Measurements from ENCODE around the gene CYP2A13. TPM values are rescaled to one million over a fixed set of nuclear protein-coding genes. Genes with fewer than 3 reads are reported as not detected.

The CYP2A13 gene
- total and polyA plus RNA-seq, 2 experiments from 2014 or later = 0.27 to 0.35 TPM

GRCh38 chr19:41050426-41050825, 37.8 kb upstream of the CYP2A13 start:
- no peak for ATAC-seq
- Histone ChIP-seq H3K27me3 (ENCODE audit: insufficient read depth) (no peaks in the 10 kb centered on the region), H3K79me2 (replicated peaks; ENCODE audit: insufficient read depth) (no peaks in the 10 kb centered on the region), H3K9me2 (ENCODE audit: insufficient read depth) (no peaks in the 10 kb centered on the region), H4K20me1 (replicated peaks; ENCODE audit: insufficient read depth) (no peaks in the 10 kb centered on the region), H2AFZ (no peak overlapping the region), H3K4me3 (no peak overlapping the region), H3F3A (replicated peaks; ENCODE audit: low read depth) (no peaks in the 10 kb centered on the region), H3K4me1 (ENCODE audit: insufficient read depth) (no peaks in the 10 kb centered on the region), H3K27ac (ENCODE audit: low read depth) (no peak overlapping the region), H3K4me2 (no peak overlapping the region), H3K36me3 (ENCODE audit: insufficient read depth) (no peaks in the 10 kb centered on the region)
- DNase-seq (ENCODE audit: low spot score) = no peak
- TF ChIP-seq STAT1 (IDR thresholded peaks at IDR 0.05; ENCODE audit: unreplicated experiment) = no peak
- TF ChIP-seq JUNB (IDR thresholded peaks at IDR 0.05; ENCODE audit: unreplicated experiment) = no peak
- TF ChIP-seq, protein P1, sequence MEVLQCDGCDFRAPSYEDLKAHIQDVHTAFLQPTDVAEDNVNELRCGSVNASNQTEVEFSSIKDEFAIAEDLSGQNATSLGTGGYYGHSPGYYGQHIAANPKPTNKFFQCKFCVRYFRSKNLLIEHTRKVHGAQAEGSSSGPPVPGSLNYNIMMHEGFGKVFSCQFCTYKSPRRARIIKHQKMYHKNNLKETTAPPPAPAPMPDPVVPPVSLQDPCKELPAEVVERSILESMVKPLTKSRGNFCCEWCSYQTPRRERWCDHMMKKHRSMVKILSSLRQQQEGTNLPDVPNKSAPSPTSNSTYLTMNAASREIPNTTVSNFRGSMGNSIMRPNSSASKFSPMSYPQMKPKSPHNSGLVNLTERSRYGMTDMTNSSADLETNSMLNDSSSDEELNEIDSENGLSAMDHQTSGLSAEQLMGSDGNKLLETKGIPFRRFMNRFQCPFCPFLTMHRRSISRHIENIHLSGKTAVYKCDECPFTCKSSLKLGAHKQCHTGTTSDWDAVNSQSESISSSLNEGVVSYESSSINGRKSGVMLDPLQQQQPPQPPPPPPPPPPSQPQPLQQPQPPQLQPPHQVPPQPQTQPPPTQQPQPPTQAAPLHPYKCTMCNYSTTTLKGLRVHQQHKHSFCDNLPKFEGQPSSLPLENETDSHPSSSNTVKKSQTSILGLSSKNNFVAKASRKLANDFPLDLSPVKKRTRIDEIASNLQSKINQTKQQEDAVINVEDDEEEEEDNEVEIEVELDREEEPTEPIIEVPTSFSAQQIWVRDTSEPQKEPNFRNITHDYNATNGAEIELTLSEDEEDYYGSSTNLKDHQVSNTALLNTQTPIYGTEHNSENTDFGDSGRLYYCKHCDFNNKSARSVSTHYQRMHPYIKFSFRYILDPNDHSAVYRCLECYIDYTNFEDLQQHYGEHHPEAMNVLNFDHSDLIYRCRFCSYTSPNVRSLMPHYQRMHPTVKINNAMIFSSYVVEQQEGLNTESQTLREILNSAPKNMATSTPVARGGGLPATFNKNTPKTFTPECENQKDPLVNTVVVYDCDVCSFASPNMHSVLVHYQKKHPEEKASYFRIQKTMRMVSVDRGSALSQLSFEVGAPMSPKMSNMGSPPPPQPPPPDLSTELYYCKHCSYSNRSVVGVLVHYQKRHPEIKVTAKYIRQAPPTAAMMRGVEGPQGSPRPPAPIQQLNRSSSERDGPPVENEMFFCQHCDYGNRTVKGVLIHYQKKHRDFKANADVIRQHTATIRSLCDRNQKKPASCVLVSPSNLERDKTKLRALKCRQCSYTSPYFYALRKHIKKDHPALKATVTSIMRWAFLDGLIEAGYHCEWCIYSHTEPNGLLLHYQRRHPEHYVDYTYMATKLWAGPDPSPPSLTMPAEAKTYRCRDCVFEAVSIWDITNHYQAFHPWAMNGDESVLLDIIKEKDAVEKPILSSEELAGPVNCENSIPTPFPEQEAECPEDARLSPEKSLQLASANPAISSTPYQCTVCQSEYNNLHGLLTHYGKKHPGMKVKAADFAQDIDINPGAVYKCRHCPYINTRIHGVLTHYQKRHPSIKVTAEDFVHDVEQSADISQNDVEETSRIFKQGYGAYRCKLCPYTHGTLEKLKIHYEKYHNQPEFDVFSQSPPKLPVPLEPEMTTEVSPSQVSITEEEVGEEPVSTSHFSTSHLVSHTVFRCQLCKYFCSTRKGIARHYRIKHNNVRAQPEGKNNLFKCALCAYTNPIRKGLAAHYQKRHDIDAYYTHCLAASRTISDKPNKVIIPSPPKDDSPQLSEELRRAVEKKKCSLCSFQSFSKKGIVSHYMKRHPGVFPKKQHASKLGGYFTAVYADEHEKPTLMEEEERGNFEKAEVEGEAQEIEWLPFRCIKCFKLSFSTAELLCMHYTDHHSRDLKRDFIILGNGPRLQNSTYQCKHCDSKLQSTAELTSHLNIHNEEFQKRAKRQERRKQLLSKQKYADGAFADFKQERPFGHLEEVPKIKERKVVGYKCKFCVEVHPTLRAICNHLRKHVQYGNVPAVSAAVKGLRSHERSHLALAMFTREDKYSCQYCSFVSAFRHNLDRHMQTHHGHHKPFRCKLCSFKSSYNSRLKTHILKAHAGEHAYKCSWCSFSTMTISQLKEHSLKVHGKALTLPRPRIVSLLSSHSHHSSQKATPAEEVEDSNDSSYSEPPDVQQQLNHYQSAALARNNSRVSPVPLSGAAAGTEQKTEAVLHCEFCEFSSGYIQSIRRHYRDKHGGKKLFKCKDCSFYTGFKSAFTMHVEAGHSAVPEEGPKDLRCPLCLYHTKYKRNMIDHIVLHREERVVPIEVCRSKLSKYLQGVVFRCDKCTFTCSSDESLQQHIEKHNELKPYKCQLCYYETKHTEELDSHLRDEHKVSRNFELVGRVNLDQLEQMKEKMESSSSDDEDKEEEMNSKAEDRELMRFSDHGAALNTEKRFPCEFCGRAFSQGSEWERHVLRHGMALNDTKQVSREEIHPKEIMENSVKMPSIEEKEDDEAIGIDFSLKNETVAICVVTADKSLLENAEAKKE (CRISPR knock-in tag; IDR thresholded peaks at IDR 0.05) = no peak
- TF ChIP-seq EZH2phosphoT487 (IDR thresholded peaks at IDR 0.05; ENCODE audit: unreplicated experiment) = no peak
- no peak for TF ChIP-seq POLR2AphosphoS5 (IDR thresholded peaks at IDR 0.05; ENCODE audit: low read depth)
- no peak for TF ChIP-seq EZH2 (IDR thresholded peaks at IDR 0.05; ENCODE audit: low read depth, unreplicated experiment)
- TF ChIP-seq NANOG (IDR thresholded peaks at IDR 0.05; ENCODE audit: borderline replicate concordance) = no peak
- TF ChIP-seq CTCF (conservative IDR thresholded peaks at IDR 0.05; ENCODE audit: low read depth in 2 of 2) = no peak
- TF ChIP-seq, protein P2, sequence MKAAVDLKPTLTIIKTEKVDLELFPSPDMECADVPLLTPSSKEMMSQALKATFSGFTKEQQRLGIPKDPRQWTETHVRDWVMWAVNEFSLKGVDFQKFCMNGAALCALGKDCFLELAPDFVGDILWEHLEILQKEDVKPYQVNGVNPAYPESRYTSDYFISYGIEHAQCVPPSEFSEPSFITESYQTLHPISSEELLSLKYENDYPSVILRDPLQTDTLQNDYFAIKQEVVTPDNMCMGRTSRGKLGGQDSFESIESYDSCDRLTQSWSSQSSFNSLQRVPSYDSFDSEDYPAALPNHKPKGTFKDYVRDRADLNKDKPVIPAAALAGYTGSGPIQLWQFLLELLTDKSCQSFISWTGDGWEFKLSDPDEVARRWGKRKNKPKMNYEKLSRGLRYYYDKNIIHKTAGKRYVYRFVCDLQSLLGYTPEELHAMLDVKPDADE (IDR thresholded peaks at IDR 0.05) = no peak
- TF ChIP-seq ZNF331 (CRISPR knock-in tag; IDR thresholded peaks at IDR 0.05; ENCODE audit: low read depth) = no peak
- no peak for TF ChIP-seq CREB1 (CRISPR knock-in tag; IDR thresholded peaks at IDR 0.05; ENCODE audit: low read depth)
- no peak for TF ChIP-seq REST (IDR thresholded peaks at IDR 0.05; ENCODE audit: unreplicated experiment)
- no peak for TF ChIP-seq ZNF114 (CRISPR knock-in tag; IDR thresholded peaks at IDR 0.05)
- Mint-ChIP-seq H3K4me1 (no peaks in the 10 kb centered on the region), H3K36me3 (ENCODE audit: low read depth) (no peaks in the 10 kb centered on the region; the same call in 2 of the 3 replicates), H3K4me3 (no peak overlapping the region), H3K27ac (no peak overlapping the region), H3K27me3 (ENCODE audit: insufficient read depth, low read depth, poor library complexity) (peaks cover 6% of the 10 kb centered on the region), H3K9me3 (no peaks in the 10 kb centered on the region)

Measured in GM23338 (cell line).